Peyer's patch (tissue), 4 donors: ENCODE data around the gene LAMC3. TPM values are rescaled to one million over a fixed set of nuclear protein-coding genes. Genes with fewer than 3 reads are reported as not detected.

Experiments
- DNase-seq, 3 donors: peaks; one replicate each; pipeline ENCODE4 v3.0.0-alpha.2; 2017 to 2019
- H3K27ac ChIP-seq, 4 donors: fragments of 200-600 bp; sonication (generic); one replicate each; pipeline ENCODE4 v1.5.1; 2016 to 2019
- H3K27me3 ChIP-seq, 2 donors: fragments of 200-600 bp; sonication (generic); one replicate each; pipeline ENCODE4 v1.5.1; 2019
- H3K36me3 ChIP-seq, 3 donors: fragments of 200-600 bp; sonication (generic); one replicate each; pipeline ENCODE4 v1.5.1; 2016 to 2019
- H3K4me1 ChIP-seq, 4 donors: fragments of 200-600 bp; sonication (generic); one replicate each; pipeline ENCODE4 v1.5.1; 2016 to 2019
- H3K4me3 ChIP-seq, 4 donors: fragments of 200-600 bp; sonication (generic); 1 replicate in 3 of 4; 2 replicates in 1 of 4; pipeline ENCODE4 v1.5.1; 2016 to 2019; ENCODE audit warnings: mild to moderate bottlenecking in 1 of 4
- H3K9me3 ChIP-seq, 4 donors: fragments of 200-600 bp; sonication (generic); one replicate each; pipeline ENCODE4 v1.5.1; 2016 to 2019; ENCODE audit warnings: mild to moderate bottlenecking in 1 of 4
- CTCF ChIP-seq, 6 experiments: fragments of 450-650 bp in 4 of 6; fragments of 200-600 bp in 2 of 6; sonication (generic) in 1 of 6; IDR thresholded peaks; one replicate each; pipeline ENCODE4 v1.5.1; 2017 to 2019; ENCODE audit warnings: antibody characterized with exemption in 6 of 6, mild to moderate bottlenecking in 3 of 6, moderate library complexity in 1 of 6
- POLR2A ChIP-seq, 2 donors: fragments of 450-650 bp; IDR thresholded peaks; one replicate each; pipeline ENCODE4 v1.5.1; 2017; ENCODE audit warnings: antibody characterized with exemption in 2 of 2, mild to moderate bottlenecking in 2 of 2, moderate library complexity in 2 of 2
- total RNA-seq, 4 donors: library from RNA; depleted of rRNA; stranded (reverse); fragments of >200 nt; gene quantifications; one replicate each; pipeline ENCODE4 v1.1.0, GENCODE V29; 2016

LAMC3 gene
- total RNA-seq, 4 donors from 2014 or later: 1.6 to 4.1 (median 3.9) TPM; not detected in 1

- no peaks in the 10 kb centered on the region for H3K9me3 ChIP-seq
- no peak overlapping the region for H3K4me3 ChIP-seq
- DNase-seq: no peak
These were observed 95.2 kb downstream of the LAMC3 start for GRCh38 chr9:131104016-131104740.

GRCh38 chr9:131105952-131106351 lies 97.0 kb downstream of the LAMC3 start:
- Histone ChIP-seq H3K27ac (no peak overlapping the region), H3K4me3 (no peak overlapping the region), H3K4me1 (no peaks in the 10 kb centered on the region), H3K9me3 (no peaks in the 10 kb centered on the region), H3K27me3 (no peaks in the 10 kb centered on the region), H3K36me3 (no peaks in the 10 kb centered on the region)
- DNase-seq: no peak
- TF ChIP-seq CTCF (IDR thresholded peaks at IDR 0.05) (no peak), POLR2A (IDR thresholded peaks at IDR 0.05) (no peak)

More at GRCh38 chr9:131104016-131104740, 95.2 kb downstream of the LAMC3 start:
- Histone ChIP-seq H3K4me1 (no peaks in the 10 kb centered on the region), H3K27ac (no peak overlapping the region), H3K27me3 (no peaks in the 10 kb centered on the region), H3K36me3 (no peaks in the 10 kb centered on the region)
- no peak for TF ChIP-seq CTCF (IDR thresholded peaks at IDR 0.05)
- no peak for TF ChIP-seq POLR2A (IDR thresholded peaks at IDR 0.05)

- no peak overlapping the region for H3K27ac ChIP-seq
- no peak for DNase-seq
- H3K27me3 ChIP-seq: no peaks in the 10 kb centered on the region
- TF ChIP-seq POLR2A (IDR thresholded peaks at IDR 0.05) (no peak), CTCF (IDR thresholded peaks at IDR 0.05) (no peak)
- no peaks in the 10 kb centered on the region for H3K4me1 ChIP-seq
- no peaks in the 10 kb centered on the region for H3K9me3 ChIP-seq
- H3K4me3 ChIP-seq: no peak overlapping the region
- H3K36me3 ChIP-seq: no peaks in the 10 kb centered on the region
These were observed 98.8 kb downstream of the LAMC3 start for GRCh38 chr9:131107760-131108159.

GRCh38 chr9:131111186-131111853 lies 102.3 kb downstream of the LAMC3 start:
- TF ChIP-seq CTCF (IDR thresholded peaks at IDR 0.05) (no peak), POLR2A (IDR thresholded peaks at IDR 0.05) (no peak)
- no peaks in the 10 kb centered on the region for H3K36me3 ChIP-seq

GRCh38 chr9:131111854-131112311 lies 102.9 kb downstream of the LAMC3 start:
- no peak overlapping the region for H3K27ac ChIP-seq
- TF ChIP-seq CTCF (IDR thresholded peaks at IDR 0.05) (no peak), POLR2A (IDR thresholded peaks at IDR 0.05) (no peak)
- no peak for DNase-seq
- no peaks in the 10 kb centered on the region for H3K4me1 ChIP-seq
- H3K36me3 ChIP-seq: no peaks in the 10 kb centered on the region
- H3K9me3 ChIP-seq: no peaks in the 10 kb centered on the region
- no peak overlapping the region for H3K4me3 ChIP-seq
- no peaks in the 10 kb centered on the region for H3K27me3 ChIP-seq

More at GRCh38 chr9:131111186-131111853, 102.3 kb downstream of the LAMC3 start:
- Histone ChIP-seq H3K27ac (no peak overlapping the region), H3K4me3 (no peak overlapping the region), H3K27me3 (no peaks in the 10 kb centered on the region), H3K4me1 (no peaks in the 10 kb centered on the region), H3K9me3 (no peaks in the 10 kb centered on the region)
- no peak for DNase-seq
